MG63 (cell line): ENCODE measurements around the gene CACHD1. TPM values are rescaled to one million over a fixed set of nuclear protein-coding genes. Genes with fewer than 3 reads are reported as not detected.
"Not testable (repeated sequence)": the region's sequence is repeated elsewhere in the genome, so short reads cannot be mapped to it uniquely, and the experiment has no call there.

Experiments
- DNase-seq: peaks from one replicate; pipeline ENCODE4 v3.0.0-alpha.2; 2020
- H3K27me3 ChIP-seq: fragments of 250-450 bp; sonication (Bioruptor Pico); 2 replicates; pipeline ENCODE4 v1.5.1; 2020; ENCODE audit warnings: mild to moderate bottlenecking, moderate library complexity
- H3K36me3 ChIP-seq: fragments of 250-450 bp; sonication (Bioruptor Pico); 2 replicates; pipeline ENCODE4 v1.5.1; 2020; ENCODE audit warnings: mild to moderate bottlenecking, moderate library complexity
- H3K4me3 ChIP-seq: fragments of 250-450 bp; sonication (Bioruptor Pico); 2 replicates; pipeline ENCODE4 v1.5.1; 2020; ENCODE audit warnings: mild to moderate bottlenecking, moderate library complexity
- H3K9me3 ChIP-seq: fragments of 250-450 bp; sonication (Bioruptor Pico); 2 replicates; pipeline ENCODE4 v1.5.1; 2020; ENCODE audit warnings: mild to moderate bottlenecking, moderate library complexity
- total RNA-seq: library from RNA; depleted of rRNA; stranded (reverse); fragments of >200 nt; shearing (Covaris generic); gene quantifications from 2 replicates; pipeline ENCODE4 v1.2.3, GENCODE V29; 2014; ENCODE audit warnings: low replicate concordance

The CACHD1 gene
- total RNA-seq, 1 experiment from 2014 or later, result 5.7 TPM

- not testable (repeated sequence) for H3K4me3 ChIP-seq, H3K9me3 ChIP-seq, H3K27me3 ChIP-seq, DNase-seq, H3K36me3 ChIP-seq
Measured at GRCh38 chr1:64740687-64741086, 270.8 kb downstream of the CACHD1 start.
